H9 (cell line): ENCODE measurements around the gene MAPK13. TPM values are rescaled to one million over a fixed set of nuclear protein-coding genes. Genes with fewer than 3 reads are reported as not detected.

Experiments used
- DNase-seq: peaks from one replicate; pipeline ENCODE4 v3.0.0-alpha.2; 2017
- H2AFZ ChIP-seq: one replicate; pipeline ENCODE4 v1.6.1; 2013; ENCODE audit warnings: mild to moderate bottlenecking, low read length, control low read depth, moderate library complexity
- H2AK5ac ChIP-seq: 2 replicates; pipeline ENCODE4 v1.6.1; 2013; ENCODE audit warnings: low read length, control low read depth, mixed read lengths; ENCODE audit not compliant: insufficient read length
- H2BK120ac ChIP-seq: one replicate; pipeline ENCODE4 v1.6.1; 2013; ENCODE audit warnings: low read depth, mild to moderate bottlenecking, low read length, control low read depth, inconsistent platforms; ENCODE audit not compliant: poor library complexity, severe bottlenecking
- H2BK12ac ChIP-seq: 2 replicates; pipeline ENCODE4 v1.6.1; 2013; ENCODE audit warnings: low read length, control low read depth, mixed read lengths, low read depth; ENCODE audit not compliant: insufficient read length
- H2BK15ac ChIP-seq: 2 replicates; pipeline ENCODE4 v1.6.1; 2013; ENCODE audit warnings: low read depth, low read length, control low read depth
- H2BK20ac ChIP-seq: one replicate; pipeline ENCODE4 v1.6.1; 2013; ENCODE audit warnings: low read depth, mild to moderate bottlenecking, low read length, control low read depth, inconsistent platforms; ENCODE audit not compliant: poor library complexity, severe bottlenecking
- H2BK5ac ChIP-seq: 2 replicates; pipeline ENCODE4 v1.6.1; 2013; ENCODE audit warnings: low read length, control low read depth, mixed read lengths; ENCODE audit not compliant: insufficient read length
- H3K14ac ChIP-seq: 2 replicates; pipeline ENCODE4 v1.6.1; 2013; ENCODE audit warnings: low read length, control low read depth; ENCODE audit not compliant: insufficient read depth
- H3K18ac ChIP-seq: 2 replicates; pipeline ENCODE4 v1.6.1; 2013; ENCODE audit warnings: low read depth, mild to moderate bottlenecking, mixed read lengths, low read length, control low read depth; ENCODE audit not compliant: insufficient read length
- H3K23ac ChIP-seq: 2 replicates; pipeline ENCODE4 v1.6.1; 2013; ENCODE audit warnings: low read length, control low read depth, mixed read lengths, low read depth; ENCODE audit not compliant: insufficient read length
- H3K23me2 ChIP-seq: 2 replicates; pipeline ENCODE4 v1.6.1; 2013; ENCODE audit warnings: low read depth, mild to moderate bottlenecking, mixed read lengths, low read length, control low read depth; ENCODE audit not compliant: insufficient read length, poor library complexity, severe bottlenecking
- H3K27ac ChIP-seq: 2 replicates; pipeline ENCODE4 v1.5.1; 2013; ENCODE audit warnings: low read length, control low read depth, mixed read lengths, low read depth; ENCODE audit not compliant: insufficient read length
- H3K27me3 ChIP-seq: 2 replicates; pipeline ENCODE4 v1.6.1; 2013; ENCODE audit warnings: low read length, control low read depth, inconsistent platforms; ENCODE audit not compliant: insufficient read depth
- H3K4ac ChIP-seq: 2 replicates; pipeline ENCODE4 v1.6.1; 2013; ENCODE audit warnings: low read depth, mild to moderate bottlenecking, control low read depth, inconsistent platforms, low read length, moderate library complexity
- H3K4me1 ChIP-seq: 2 replicates; pipeline ENCODE4 v1.6.1; 2013; ENCODE audit warnings: low read length, control low read depth, inconsistent platforms; ENCODE audit not compliant: insufficient read depth
- H3K4me2 ChIP-seq: 2 replicates; pipeline ENCODE4 v1.6.1; 2013; ENCODE audit warnings: low read length, control low read depth, mixed read lengths; ENCODE audit not compliant: insufficient read length, insufficient read depth
- H3K56ac ChIP-seq: 2 replicates; pipeline ENCODE4 v1.6.1; 2013; ENCODE audit warnings: low read depth, mild to moderate bottlenecking, mixed read lengths, low read length, control low read depth; ENCODE audit not compliant: insufficient read length
- H3K79me1 ChIP-seq: 2 replicates; pipeline ENCODE4 v1.6.1; 2013; ENCODE audit warnings: low read depth, mild to moderate bottlenecking, moderate library complexity, low read length, control low read depth, inconsistent platforms; ENCODE audit not compliant: insufficient read depth, poor library complexity, severe bottlenecking
- H3K79me2 ChIP-seq: 2 replicates; pipeline ENCODE4 v1.6.1; 2013; ENCODE audit warnings: low read length, control low read depth, inconsistent platforms; ENCODE audit not compliant: insufficient read depth
- H3K9ac ChIP-seq: 2 replicates; pipeline ENCODE4 v1.6.1; 2013; ENCODE audit warnings: low read length, control low read depth, mixed read lengths; ENCODE audit not compliant: insufficient read length; ENCODE audit errors: extremely low read depth
- H3K9me3 ChIP-seq: one replicate; pipeline ENCODE4 v1.6.1; 2013; ENCODE audit warnings: low read depth, low read length, inconsistent platforms; ENCODE audit not compliant: control insufficient read depth
- H3T11ph ChIP-seq: one replicate; pipeline ENCODE4 v1.6.1; 2013; ENCODE audit warnings: mild to moderate bottlenecking, low read length, control low read depth, inconsistent platforms
- H4K20me1 ChIP-seq: one replicate; pipeline ENCODE4 v1.6.1; 2013; ENCODE audit not compliant: control insufficient read depth, insufficient read length, insufficient read depth
- H4K5ac ChIP-seq: 2 replicates; pipeline ENCODE4 v1.6.1; 2013; ENCODE audit warnings: low read depth, mild to moderate bottlenecking, mixed read lengths, low read length, control low read depth; ENCODE audit not compliant: insufficient read length
- H4K8ac ChIP-seq: replicated peaks from 2 replicates; pipeline ENCODE4 v1.6.1; 2013; ENCODE audit warnings: low read length, control low read depth, mixed read lengths, low read depth; ENCODE audit not compliant: insufficient read length
- H4K91ac ChIP-seq: 2 replicates; pipeline ENCODE4 v1.6.1; 2013; ENCODE audit warnings: low read depth, mild to moderate bottlenecking, moderate library complexity, mixed read lengths, low read length, control low read depth; ENCODE audit not compliant: insufficient read length
- H3K27ac Mint-ChIP-seq, 3 experiments: 2 replicates in 2 of 3; 3 replicates in 1 of 3; pipeline ENCODE4 v1.8.0; 2020 to 2021; ENCODE audit warnings: mixed read lengths in 3 of 3, mild to moderate bottlenecking in 1 of 3, moderate library complexity in 1 of 3
- H3K27me3 Mint-ChIP-seq: 2 replicates; pipeline ENCODE4 v1.8.0; 2021; ENCODE audit warnings: low read depth, mild to moderate bottlenecking, moderate library complexity, mixed read lengths
- H3K36me3 Mint-ChIP-seq, 3 experiments: 2 replicates in 2 of 3; 3 replicates in 1 of 3; pipeline ENCODE4 v1.8.0; 2020 to 2021; ENCODE audit warnings: low read depth in 3 of 3, mixed read lengths in 3 of 3; ENCODE audit not compliant: insufficient read depth in 1 of 3
- H3K4me1 Mint-ChIP-seq, 2 experiments: 2 replicates each; pipeline ENCODE4 v1.8.0; 2020; ENCODE audit warnings: mixed read lengths in 2 of 2
- H3K4me3 Mint-ChIP-seq, 2 experiments: 2 replicates in 1 of 2; 3 replicates in 1 of 2; pipeline ENCODE4 v1.8.0; 2020 to 2021; ENCODE audit warnings: mild to moderate bottlenecking in 2 of 2, mixed read lengths in 2 of 2, moderate library complexity in 1 of 2
- H3K9me3 Mint-ChIP-seq, 2 experiments: 2 replicates in 1 of 2; 3 replicates in 1 of 2; pipeline ENCODE4 v1.8.0; 2020; ENCODE audit warnings: mild to moderate bottlenecking in 2 of 2, mixed read lengths in 2 of 2, moderate library complexity in 1 of 2
- CTCF ChIP-seq: fragments of 200-600 bp; sonication (generic); conservative IDR thresholded peaks from 3 replicates; pipeline ENCODE4 v1.8.0; 2021; ENCODE audit warnings: antibody characterized with exemption, mild to moderate bottlenecking
- WGBS: extraction: QIAGEN DNeasy Blood & Tissue Kit; methylation state at CpG from one replicate; pipeline ENCODE4 v1.1.7; 2013; ENCODE audit warnings: missing lambda C conversion rate, low lambda C conversion rate, mixed read lengths; ENCODE audit not compliant: insufficient read length; ENCODE audit errors: extremely low coverage; 5-methylcytosine and 5-hydroxymethylcytosine counted together
- total RNA-seq: library from RNA; stranded (reverse); gene quantifications from 2 replicates; pipeline ENCODE4 v1.2.1, GENCODE V29; 2021

MAPK13 gene
- total RNA-seq, 1 experiment from 2014 or later = 18.9 TPM

GRCh38 chr6:36147294-36147693, 17.0 kb downstream of the MAPK13 start:
- peaks cover 2 to 5% (median 4%) of the 10 kb centered on the region in 3 experiments; a peak in 3 of 7 replicates for H3K36me3 Mint-ChIP-seq
- Histone ChIP-seq H4K8ac (no peak overlapping the region), H3K23me2 (no peaks in the 10 kb centered on the region), H3K27me3 (no peaks in the 10 kb centered on the region), H3T11ph (no peak overlapping the region), H4K20me1 (no peaks in the 10 kb centered on the region), H2BK20ac (no peak overlapping the region), H3K79me1 (no peaks in the 10 kb centered on the region), H2BK12ac (no peak overlapping the region), H3K9me3 (no peaks in the 10 kb centered on the region), H4K91ac (no peak overlapping the region), H2AFZ (no peak overlapping the region), H2BK15ac (no peak overlapping the region), H3K56ac (no peak overlapping the region), H3K4me1 (no peaks in the 10 kb centered on the region), H2BK120ac (no peak overlapping the region), H3K9ac (no peak overlapping the region), H2AK5ac (no peak overlapping the region), H3K4me2 (no peak overlapping the region), H2BK5ac (no peak overlapping the region), H3K27ac (no peak overlapping the region), H3K23ac (no peak overlapping the region), H3K79me2 (no peaks in the 10 kb centered on the region), H3K4ac (no peak overlapping the region), H4K5ac (no peak overlapping the region), H3K14ac (no peak overlapping the region), H3K18ac (no peak overlapping the region)
- no peak for TF ChIP-seq CTCF
- peaks cover 3% of the 10 kb centered on the region for H3K27me3 Mint-ChIP-seq
- H3K27ac Mint-ChIP-seq = no peak overlapping the region
- no CpG with 5 or more reads among the region's 3 CpGs for WGBS
- no peak for DNase-seq
- H3K4me1 Mint-ChIP-seq = peaks cover 8 to 12% of the 10 kb centered on the region in 2 experiments
- H3K4me3 Mint-ChIP-seq = no peak overlapping the region
- H3K9me3 Mint-ChIP-seq = peaks cover 7 to 8% of the 10 kb centered on the region in 2 experiments
